OCI-LY3 (cell line): ENCODE measurements around the gene SFXN5.

Experiments
- CTCF ChIP-seq: fragments of 200-600, 300-600 bp; sonication (generic); IDR thresholded peaks from 2 replicates; pipeline ENCODE4 v1.5.1; 2014; ENCODE audit warnings: antibody characterized with exemption, low read length, low read depth
- EZH2phosphoT487 ChIP-seq: fragments of 200-600 bp; shearing (Covaris generic); IDR thresholded peaks from 2 replicates; pipeline ENCODE4 v1.6.1; 2018; ENCODE audit warnings: antibody characterized with exemption, mixed run types, low read depth

GRCh38 chr2:72936660-72937355, 134.7 kb downstream of the SFXN5 start:
- TF ChIP-seq CTCF: no peak
- TF ChIP-seq EZH2phosphoT487: no peak
